Measurements from ENCODE around the gene TMEM179. TPM values are rescaled to one million over a fixed set of nuclear protein-coding genes. Genes with fewer than 3 reads are reported as not detected.
"Not testable (repeated sequence)": the region's sequence is repeated elsewhere in the genome, so short reads cannot be mapped to it uniquely, and the experiment has no call there.

TMEM179 gene
- total RNA-seq, result 0.54 to 1.2 TPM (median 0.75 TPM) in 3 replicates
- long read RNA-seq, result 0 reads

DNA sequence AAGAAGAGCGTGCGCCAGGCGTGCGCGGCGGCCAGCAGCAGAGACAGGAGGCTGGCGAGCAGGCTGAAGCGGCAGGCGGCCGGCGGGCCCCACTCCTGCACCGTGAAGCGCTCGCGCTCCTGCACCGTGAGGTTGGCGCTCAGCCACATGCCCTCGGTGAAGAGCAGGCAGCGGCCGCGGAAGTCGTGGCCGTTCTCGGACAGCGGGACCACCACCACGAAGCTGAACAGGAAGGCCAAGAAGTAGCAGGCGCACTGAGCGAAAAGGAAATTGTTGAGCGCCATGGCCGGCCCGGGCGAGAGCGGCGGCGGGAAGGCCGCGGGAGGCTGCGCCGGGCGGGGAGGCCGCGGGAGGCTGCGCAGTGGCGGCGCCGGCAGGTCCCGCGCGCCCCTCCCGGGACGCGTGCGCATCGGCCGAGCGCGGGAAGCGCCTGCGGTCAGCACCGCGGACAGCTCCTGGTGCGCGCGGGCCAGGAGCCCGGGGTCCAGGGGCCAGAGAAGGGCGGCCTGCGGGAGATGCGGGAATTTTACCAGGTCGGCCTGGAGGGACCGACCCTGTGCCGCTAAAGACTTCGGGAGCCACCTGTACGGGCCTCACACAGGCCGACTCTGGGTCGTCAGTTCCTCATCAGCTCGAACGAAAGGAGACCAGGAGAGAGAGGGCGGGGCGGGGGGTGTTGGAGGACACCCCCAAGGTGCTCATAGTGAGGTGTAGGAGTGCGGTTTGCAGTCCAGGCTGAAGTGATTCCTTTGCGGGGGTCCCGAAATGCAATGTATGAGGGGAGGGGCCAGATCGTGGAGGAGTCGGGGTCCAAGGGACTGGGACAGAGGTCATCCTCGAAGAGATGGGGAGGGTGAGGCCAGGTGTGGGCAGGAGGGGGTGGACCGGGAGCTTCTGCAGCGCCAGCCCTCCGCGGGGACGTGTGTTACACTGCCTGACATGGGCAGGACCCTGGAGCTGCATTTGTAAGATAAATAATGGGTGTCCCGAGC lies at the start of gene TMEM179:
TSS of gene TMEM179 (minus strand) at position 315 of the 992 bp plus-strand sequence. CDS start at position 284, 31 bp downstream.
- TF ChIP-seq, protein P1, sequence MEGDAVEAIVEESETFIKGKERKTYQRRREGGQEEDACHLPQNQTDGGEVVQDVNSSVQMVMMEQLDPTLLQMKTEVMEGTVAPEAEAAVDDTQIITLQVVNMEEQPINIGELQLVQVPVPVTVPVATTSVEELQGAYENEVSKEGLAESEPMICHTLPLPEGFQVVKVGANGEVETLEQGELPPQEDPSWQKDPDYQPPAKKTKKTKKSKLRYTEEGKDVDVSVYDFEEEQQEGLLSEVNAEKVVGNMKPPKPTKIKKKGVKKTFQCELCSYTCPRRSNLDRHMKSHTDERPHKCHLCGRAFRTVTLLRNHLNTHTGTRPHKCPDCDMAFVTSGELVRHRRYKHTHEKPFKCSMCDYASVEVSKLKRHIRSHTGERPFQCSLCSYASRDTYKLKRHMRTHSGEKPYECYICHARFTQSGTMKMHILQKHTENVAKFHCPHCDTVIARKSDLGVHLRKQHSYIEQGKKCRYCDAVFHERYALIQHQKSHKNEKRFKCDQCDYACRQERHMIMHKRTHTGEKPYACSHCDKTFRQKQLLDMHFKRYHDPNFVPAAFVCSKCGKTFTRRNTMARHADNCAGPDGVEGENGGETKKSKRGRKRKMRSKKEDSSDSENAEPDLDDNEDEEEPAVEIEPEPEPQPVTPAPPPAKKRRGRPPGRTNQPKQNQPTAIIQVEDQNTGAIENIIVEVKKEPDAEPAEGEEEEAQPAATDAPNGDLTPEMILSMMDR (IDR thresholded peaks at IDR 0.05), result no peak
- Mint-ChIP-seq H3K4me1 (ENCODE audit: low read depth) (peaks cover 8% of the 10 kb centered on the region), H3K27ac (ENCODE audit: unreplicated experiment) (no peak within 1 kb of the TSS), H3K36me3 (ENCODE audit: low read depth) (no peaks in the 10 kb centered on the region), H3K9me3 (ENCODE audit: low read depth) (no peaks in the 10 kb centered on the region), H3K4me3 (ENCODE audit: unreplicated experiment) (peak within 1 kb of the TSS; percentile 73), H3K27me3 (ENCODE audit: low read depth) (peaks cover 64% of the 10 kb centered on the region)
- DNase-seq (ENCODE audit: low spot score), result no peak

DNA sequence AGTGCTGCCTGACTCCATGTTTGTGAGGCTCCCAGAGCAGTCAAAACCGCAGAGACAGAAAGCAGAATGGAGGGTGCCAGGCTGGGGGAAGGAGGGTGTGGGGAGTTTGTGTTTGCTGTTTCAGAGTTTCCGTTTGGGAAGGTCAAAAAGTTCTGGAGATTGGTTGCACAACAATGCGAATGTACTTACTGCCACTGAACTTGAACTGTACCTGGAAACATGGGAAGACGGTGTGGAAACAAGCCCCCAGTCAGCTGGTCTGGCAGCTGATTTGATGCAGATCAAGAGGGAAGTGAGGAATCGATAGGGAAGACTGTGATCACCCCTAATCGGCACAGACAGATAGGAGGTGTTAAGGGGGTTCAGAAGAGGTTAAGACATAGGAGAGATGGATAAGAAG lies 49.5 kb upstream of the TMEM179 start:
- H3K4me3 Mint-ChIP-seq (ENCODE audit: unreplicated experiment), result no peak overlapping the region
- DNase-seq (ENCODE audit: low spot score), result no peak
- no peaks in the 10 kb centered on the region for H3K27me3 Mint-ChIP-seq (ENCODE audit: low read depth)
- H3K27ac Mint-ChIP-seq (ENCODE audit: unreplicated experiment), result no peak overlapping the region
- H3K4me1 Mint-ChIP-seq (ENCODE audit: low read depth), result peaks cover 13% of the 10 kb centered on the region
- H3K36me3 Mint-ChIP-seq (ENCODE audit: low read depth), result peaks cover 2% of the 10 kb centered on the region
- TF ChIP-seq, protein P1 (IDR thresholded peaks at IDR 0.05), result no peak
- peaks cover 3% of the 10 kb centered on the region for H3K9me3 Mint-ChIP-seq (ENCODE audit: low read depth)

DNA sequence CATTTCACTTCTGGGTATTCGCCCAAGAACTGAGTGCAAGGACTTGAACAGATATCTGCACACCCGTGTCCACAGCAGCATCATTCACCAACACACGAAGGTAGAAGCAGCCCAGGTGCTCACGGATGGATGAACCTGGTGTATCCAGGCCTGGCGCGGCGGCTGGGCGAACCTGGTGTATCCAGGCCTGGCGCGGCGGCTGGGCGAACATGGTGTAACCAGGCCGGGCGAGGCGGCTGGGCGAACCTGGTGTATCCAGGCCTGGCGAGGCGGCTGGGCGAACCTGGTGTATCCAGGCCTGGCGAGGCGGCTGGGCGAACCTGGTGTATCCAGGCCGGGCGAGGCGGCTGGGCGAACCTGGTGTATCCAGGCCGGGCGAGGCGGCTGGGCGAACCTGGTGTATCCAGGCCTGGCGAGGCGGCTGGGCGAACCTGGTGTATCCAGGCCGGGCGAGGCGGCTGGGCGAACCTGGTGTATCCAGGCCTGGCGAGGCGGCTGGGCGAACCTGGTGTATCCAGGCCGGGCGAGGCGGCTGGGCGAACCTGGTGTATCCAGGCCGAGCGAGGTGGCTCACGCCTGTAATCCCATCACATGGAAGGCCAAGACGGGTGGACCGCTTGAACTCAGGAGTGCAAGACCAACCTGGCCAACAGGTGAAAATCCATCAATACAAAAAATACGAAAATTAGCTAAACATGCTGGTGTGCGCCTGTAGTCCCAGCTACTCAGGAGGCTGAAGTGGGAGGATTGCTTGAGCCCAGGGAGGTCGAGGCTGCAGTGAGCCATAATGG lies 48.8 kb upstream of the TMEM179 start:
- peaks cover 13% of the 10 kb centered on the region for H3K4me1 Mint-ChIP-seq (ENCODE audit: low read depth)
- not testable (repeated sequence) for H3K4me3 Mint-ChIP-seq (ENCODE audit: unreplicated experiment); H3K9me3 Mint-ChIP-seq (ENCODE audit: low read depth); H3K27me3 Mint-ChIP-seq (ENCODE audit: low read depth); H3K36me3 Mint-ChIP-seq (ENCODE audit: low read depth); H3K27ac Mint-ChIP-seq (ENCODE audit: unreplicated experiment)
- peak; percentile 39 for DNase-seq (ENCODE audit: low spot score)

DNA sequence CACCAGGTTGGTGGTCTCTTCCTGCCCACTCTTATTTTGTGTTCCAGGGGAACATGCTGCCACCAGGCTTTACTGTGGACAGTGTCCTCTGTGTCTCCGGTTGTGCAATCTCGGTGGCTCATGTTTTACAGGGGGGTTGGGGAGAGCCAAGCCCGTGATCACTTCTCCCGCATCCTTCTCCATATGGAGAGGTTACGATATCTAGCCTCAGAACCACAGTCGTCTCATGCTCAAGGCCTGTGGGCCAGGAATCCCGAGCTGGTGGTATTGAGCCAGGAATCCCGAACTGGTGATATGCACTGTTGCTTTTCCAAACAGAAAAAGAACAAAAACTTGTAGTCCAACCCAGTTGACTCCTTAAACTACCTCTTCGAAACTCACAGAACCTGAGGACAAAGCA lies 47.8 kb upstream of the TMEM179 start:
- DNase-seq (ENCODE audit: low spot score), result no peak
- TF ChIP-seq, protein P1 (IDR thresholded peaks at IDR 0.05), result no peak
- no peak overlapping the region for H3K27ac Mint-ChIP-seq (ENCODE audit: unreplicated experiment)
- H3K9me3 Mint-ChIP-seq (ENCODE audit: low read depth), result peaks cover 3% of the 10 kb centered on the region
- peaks cover 13% of the 10 kb centered on the region for H3K4me1 Mint-ChIP-seq (ENCODE audit: low read depth)
- H3K27me3 Mint-ChIP-seq (ENCODE audit: low read depth), result no peaks in the 10 kb centered on the region
- peaks cover 2% of the 10 kb centered on the region for H3K36me3 Mint-ChIP-seq (ENCODE audit: low read depth)
- H3K4me3 Mint-ChIP-seq (ENCODE audit: unreplicated experiment), result no peak overlapping the region

DNA sequence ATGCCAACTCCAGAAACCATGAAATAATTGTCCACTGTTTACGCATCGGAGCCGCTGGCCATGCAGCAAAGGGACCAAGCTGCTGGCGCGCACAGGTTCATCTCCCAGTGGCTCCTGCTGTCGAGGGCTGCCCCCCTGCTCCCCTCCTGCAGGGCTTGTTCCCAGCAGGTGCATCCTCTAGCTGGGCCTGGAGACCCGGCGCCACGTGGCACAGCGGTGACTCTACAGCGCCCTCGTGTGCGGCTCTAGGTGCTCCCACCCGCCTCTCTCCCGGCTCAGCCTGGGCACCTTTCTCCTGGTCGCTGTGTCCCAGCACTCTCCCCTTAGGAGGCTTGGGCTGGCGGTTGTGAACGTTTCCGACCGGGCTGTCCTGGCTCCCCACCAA lies 47.3 kb upstream of the TMEM179 start:
- peak; percentile 81 for DNase-seq (ENCODE audit: low spot score)
- no peak overlapping the region for H3K27ac Mint-ChIP-seq (ENCODE audit: unreplicated experiment)

More for the DNA sequence above, 47.3 kb upstream of the TMEM179 start:
- Mint-ChIP-seq H3K27me3 (ENCODE audit: low read depth) (no peaks in the 10 kb centered on the region), H3K9me3 (ENCODE audit: low read depth) (peaks cover 3% of the 10 kb centered on the region), H3K36me3 (ENCODE audit: low read depth) (peaks cover 2% of the 10 kb centered on the region), H3K4me3 (ENCODE audit: unreplicated experiment) (no peak overlapping the region), H3K4me1 (ENCODE audit: low read depth) (peaks cover 13% of the 10 kb centered on the region)
- TF ChIP-seq, protein P1 (IDR thresholded peaks at IDR 0.05), result no peak
